ENCODE measurements around the gene GALR2.

The GALR2 gene

DNA sequence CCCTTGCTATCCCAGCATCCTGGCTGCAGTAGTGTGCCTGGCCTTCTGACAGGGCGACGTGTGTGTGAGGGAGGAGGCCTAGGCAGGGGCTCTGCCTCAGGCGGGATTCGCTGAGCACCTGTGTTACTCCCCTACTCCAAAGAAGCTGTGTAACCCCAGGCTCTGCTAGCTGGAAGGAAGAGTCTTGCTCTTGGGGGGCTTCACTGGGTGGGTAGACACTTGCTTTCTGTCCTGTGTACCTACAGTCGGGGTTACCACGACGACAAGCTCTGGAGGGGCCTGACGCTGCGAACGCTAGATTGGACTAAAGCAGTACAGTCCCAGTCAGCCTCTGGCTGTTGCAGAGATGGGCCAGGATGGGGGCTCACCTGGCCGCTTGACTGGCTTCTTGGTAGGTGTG is 19.5 kb downstream of the GALR2 start:
- DNase-seq (ENCODE audit: low read depth in 2 of 2): no peak

DNA sequence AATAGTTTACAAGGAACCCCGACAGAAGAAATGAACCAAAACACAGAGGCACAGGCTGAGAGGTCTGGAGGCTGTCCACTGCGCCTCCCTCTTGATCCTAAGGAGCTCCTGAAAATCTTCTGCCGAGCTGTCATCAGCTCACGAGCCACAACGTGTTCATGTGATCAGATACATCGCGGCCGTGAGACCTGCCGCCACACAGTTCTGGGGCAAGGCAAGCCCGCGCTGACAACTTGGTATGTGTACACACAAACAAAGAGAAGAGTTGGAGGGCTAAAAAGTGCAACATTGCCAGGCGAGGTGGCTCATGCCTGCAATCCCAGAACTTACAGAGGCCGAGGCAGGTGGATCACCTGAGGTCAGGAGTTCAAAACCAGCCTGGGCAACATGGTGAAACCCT is 21.4 kb downstream of the GALR2 start:
- no peak for DNase-seq (ENCODE audit: low read depth in 2 of 2)

DNA sequence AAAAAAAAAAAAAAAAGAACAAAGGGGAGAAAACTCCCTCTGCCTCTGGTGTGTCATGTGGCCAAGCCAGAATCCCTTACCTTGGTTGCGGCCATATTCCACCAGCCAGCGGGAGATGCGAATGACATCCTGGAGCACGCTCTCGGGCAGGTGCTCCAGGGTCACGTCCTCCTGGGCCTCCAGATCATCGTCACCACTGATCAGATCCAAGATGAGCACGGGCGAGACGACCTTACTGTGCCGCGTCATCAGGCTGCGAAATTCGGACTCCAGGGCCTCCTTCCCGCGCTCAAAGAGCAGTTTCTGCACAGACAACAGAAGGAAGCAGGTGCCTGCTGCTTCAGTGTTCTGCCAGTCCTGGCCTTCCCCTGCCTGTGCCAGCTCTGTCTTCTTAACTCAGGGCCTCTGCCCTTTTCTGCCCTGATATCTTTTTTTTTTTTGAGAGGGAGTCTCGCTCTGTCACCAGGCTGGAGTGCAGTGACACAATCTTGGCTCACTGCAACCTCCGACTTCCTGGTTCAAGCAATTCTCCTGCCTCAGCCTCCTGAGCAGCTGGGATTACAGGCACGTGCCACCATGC is 23.2 kb downstream of the GALR2 start:
- DNase-seq (ENCODE audit: low read depth in 2 of 2): no peak

DNA sequence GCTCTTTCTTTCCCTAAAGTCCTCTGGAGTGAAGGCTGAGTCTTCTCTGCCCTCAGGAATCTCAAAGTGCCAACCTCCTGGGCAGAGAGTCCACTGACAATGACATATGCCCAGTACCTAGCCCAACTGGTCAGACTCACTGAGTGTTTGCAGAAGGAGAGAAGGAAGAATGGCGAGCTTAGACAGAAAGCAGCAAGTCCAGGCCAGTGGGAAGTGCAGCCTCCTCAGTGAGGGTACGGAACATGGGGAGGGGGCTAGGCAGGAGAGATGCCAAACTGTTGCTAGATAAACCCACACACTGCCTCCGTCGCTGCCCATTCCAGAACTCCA is 28.3 kb downstream of the GALR2 start:
- no peak for DNase-seq (ENCODE audit: low read depth in 2 of 2)

DNA sequence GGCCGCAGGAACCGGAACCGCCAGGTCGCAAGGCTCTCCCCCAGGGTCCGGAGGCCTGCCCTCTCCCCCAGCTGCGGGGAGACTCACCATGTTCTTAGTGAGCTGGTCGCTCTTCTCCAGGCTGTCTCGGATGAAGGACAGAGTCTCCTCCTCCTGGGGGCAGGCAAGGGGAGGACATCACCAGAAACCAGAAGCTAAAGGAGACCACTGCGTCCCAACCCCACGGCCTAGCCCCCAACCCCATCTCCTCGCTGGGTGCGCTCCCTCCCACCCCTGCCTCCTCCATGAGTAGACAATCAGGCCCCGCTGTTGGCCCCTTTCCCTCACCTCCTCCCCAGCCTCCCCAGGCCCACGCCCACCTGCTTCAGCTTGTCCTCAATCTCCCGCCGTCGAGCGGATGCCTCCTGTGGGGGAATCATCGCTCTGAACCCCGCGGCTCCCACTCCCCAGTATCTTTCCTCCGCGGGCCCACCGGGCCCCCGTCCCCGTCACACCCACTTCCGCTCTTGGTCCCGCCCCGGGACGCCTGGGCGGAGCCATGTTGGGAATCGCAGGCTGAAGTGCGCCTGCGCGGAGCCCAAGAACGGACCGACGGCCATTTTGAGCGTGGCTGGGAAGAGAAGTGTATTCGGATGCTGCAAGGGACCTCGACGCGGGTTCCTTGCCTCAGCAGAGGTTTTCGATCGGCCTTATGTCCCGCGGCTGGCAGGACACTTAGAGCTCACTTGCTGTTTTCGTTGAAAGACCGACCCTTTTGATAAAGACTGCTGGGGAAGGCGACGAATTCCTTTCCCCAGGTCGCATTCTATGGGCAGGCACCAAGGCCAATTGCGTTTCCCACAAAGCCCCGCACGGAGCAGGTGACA is 28.9 kb downstream of the GALR2 start, which contains the start of gene EXOC7:
Gene EXOC7, minus strand, starts transcription at position 514 of the 866 bp plus-strand sequence. Its CDS starts 95 bp downstream, at position 419.
- peak; percentile 84 to 88 for DNase-seq (ENCODE audit: low read depth in 2 of 2)

DNA sequence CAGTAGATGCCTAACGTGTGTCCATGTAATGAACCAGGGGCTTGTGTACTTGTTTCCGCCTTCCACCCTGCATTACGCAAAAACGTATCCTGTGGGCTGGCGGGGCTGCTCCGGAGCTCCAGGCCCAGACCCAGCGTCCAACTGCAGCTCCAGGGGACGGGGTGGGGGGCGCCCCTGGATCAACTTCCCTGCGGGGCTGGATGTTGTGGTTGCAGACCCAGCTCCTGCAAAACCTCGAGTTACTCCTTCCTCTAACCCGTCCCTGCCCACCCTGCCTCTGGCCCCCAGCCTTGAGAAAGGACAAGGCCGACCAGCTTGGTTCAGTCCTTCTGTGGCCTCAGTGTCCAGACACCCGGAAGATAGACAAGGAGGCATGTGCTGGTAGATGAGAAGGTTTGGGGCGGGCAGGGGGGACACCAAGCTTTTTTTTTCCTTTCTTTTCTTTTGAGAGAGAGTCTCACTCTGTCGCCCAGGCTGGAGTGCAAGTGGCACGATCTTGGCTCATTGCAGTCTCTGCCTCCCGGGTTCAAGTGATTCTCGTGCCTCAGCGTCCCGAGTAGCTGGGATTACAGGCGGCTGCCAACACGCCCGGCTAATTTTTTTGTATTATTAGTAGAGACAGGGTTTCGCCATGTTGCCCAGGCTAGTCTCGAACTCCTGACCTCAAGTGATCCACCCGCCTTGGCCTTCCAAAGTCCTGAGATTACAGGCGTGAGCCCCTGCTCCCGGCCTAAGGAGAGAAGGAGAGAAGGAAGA is 29.7 kb downstream of the GALR2 start:
- DNase-seq (ENCODE audit: low read depth in 2 of 2): no peak

DNA sequence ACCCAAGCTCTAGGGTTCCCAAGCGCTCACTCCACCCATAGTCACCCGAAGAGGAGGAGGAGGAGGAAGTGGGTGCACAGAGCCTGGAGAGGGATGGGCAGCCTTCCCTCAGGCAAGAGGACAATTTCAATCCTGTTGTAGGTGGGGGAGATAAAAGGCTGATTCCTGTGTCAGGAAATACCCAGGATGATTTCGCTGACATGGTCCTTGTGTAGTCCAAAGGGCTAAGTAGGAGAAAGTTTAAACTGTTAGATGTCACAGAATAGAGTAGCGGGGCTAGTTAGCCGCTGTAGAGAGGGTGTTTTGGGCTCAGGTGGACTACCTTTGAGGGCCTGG is 30.3 kb downstream of the GALR2 start:
- no peak for DNase-seq (ENCODE audit: low read depth in 2 of 2)

DNA sequence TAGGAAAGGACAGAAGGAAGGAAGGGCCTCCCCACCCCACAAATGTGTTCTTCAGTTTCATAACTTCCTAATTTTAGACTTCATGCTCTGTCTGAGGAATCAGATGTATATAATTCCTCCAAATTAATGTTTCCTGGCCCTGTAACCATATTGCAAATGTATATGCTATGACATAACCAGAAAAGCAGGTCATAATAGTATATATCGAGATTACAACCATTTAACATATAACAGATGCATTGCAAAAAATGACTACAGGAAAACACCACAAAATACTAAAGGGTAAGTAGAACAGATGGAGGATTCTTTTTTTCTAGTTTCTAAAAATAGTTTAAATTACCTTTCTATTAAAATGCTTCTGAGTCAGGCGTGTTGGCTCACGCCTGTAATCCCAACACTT is 32.1 kb downstream of the GALR2 start:
- no peak for DNase-seq (ENCODE audit: low read depth in 2 of 2)

DNA sequence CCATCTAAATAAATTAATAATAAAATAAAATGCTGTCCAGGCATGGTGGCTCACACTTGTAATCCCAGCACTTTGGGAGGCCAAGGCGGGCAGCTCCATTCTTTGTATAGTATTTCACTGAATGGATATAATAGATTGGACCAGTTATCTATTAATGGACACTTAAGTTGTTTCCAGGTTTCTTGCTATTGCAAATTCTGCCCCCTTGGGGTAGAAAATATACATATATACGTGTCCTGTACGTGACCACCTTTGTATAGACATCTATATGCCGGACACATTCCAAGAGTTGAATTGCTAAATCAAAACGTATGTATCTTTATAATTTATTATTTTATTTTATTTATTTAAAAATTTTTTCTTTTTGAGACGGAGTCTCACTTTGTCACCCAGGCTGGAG is 32.9 kb downstream of the GALR2 start:
- no peak for DNase-seq (ENCODE audit: low read depth in 2 of 2)

DNA sequence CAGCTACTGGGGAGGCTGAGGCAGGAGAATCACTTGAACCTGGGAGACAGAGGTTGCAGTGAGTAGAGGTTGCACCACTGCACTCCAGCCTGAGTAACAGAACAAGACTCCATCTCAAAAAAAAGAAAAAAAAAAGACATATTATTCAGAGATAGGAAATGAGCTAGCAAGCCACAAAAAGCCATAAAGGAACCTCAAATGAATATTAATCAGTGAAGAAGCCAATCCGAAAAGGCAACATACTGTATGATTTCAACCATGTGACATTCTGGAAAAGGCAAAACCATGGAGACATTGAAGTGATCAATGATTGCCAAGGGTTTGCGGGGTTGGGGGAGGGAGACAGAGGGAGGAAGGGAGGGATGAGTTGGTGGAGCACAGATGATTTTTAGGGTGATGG is 37.4 kb downstream of the GALR2 start:
- no peak for DNase-seq (ENCODE audit: low read depth in 2 of 2)

DNA sequence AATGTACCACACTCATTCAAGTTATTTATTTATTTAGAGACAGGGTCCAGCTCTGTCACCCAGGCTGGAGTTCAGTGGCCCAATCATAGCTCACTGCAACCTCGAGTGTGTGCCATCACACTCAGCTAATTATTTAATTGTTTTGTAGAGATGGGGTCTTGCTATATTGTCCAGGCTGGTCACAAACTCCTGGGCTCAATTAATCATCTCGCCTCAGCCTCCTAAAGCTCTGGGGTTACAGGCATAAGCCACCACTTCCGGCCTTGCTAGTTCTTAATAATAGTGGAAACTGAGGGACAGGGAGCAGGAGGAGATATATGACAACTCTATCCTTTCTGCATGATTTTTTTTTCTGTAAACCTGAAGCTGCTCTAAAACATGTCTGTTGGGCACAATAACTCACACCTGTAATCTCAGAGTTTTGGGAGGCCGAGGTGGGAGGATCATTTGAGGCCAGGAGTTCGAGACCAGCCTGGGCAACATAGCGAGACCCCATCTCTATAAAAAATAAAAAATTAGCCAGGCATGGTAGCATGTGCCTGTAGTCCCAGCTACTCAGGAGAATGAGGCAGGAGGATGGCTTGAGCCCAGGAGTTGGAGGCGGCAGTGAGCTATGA is 40.7 kb downstream of the GALR2 start:
- DNase-seq (ENCODE audit: low read depth in 2 of 2): no peak

DNA sequence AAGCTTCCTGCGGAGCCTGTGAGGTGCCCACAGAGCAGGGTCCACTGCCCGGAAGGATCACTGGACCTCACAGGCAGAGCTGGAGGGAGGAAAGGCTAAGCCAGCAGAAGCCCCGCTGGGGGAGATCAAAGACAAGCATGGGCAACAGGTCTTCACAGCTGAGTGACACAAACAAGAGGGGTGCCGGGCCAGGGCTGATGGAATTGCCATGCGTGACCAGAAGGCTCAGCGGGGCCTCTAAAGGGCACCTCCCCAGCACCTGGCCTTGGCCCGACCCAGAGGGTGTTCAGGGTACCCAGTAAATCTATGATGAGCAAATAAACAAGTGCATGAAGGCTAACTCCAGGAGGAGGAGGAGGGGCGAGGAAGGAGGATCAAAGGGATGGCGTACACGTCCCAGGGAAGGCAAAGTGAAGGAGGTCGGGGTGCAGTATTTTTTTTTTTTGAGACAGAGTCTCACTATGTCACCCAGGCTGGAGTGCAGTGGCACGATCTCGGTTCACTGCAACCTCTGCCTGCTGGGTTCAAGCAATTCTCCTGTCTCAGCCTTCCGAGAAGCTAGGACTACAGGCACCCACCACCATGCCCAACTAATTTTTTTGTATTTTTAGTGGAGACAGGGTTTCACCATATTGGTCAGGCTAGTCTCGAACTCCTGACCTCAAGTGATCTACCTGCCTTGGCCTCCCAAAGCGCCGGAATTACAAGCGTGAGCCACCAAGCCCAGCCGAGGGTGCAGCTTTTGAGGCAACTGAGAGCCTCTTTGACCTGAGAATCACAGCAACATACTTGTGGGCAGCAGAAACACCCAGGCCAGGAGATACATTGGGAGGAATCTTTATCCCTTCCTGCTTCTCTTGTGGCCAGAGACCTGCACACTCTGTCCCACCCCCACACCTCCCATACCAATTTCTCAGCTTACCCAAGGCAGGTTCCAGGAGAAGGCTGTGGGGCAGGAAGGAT is 45.1 kb downstream of the GALR2 start:
- DNase-seq (ENCODE audit: low read depth in 2 of 2): no peak

DNA sequence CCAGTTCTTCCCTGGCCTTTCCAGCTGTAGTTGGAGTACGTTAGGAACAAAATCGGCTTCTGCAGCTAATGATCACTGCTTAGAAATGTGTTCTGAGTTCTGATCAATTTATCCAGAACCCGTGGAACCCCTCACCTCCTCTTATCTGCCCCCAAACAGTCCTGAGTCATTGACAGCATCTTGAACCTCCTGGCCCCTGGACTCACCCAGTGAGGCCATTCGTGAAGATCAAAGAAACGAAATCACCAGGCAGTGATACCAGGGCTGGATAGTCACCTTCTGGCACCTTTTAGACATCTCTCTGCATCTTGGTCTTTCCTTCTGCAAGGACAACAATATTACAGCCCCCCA is 46.1 kb downstream of the GALR2 start:
- DNase-seq (ENCODE audit: low read depth in 2 of 2): no peak

DNA sequence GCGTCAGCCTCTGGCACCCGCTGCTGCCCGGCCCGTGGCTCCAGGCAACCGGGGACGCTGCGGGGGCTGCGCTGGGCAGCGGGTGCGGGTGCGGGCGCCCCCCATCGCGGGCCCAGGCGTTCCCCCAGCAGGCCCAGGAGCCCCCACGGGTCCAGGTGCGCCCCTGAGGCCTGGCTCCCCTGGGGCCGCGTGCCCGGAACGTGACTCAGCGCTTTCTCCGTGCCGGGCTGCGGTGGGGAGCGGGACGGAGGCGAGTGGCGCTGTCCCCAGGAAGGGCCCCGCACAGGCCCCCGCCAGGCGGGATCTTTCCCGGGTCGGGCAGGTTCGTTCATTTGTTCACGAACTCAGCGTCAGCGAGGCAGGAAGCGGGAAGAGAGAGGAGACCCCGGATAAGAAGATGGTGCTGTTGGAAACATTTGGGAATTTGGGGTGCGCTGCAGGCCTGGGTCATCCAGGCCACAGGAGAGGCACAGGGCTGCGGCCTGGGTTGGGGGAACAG is 47.4 kb downstream of the GALR2 start:
- no peak for DNase-seq (ENCODE audit: low read depth in 2 of 2)

DNA sequence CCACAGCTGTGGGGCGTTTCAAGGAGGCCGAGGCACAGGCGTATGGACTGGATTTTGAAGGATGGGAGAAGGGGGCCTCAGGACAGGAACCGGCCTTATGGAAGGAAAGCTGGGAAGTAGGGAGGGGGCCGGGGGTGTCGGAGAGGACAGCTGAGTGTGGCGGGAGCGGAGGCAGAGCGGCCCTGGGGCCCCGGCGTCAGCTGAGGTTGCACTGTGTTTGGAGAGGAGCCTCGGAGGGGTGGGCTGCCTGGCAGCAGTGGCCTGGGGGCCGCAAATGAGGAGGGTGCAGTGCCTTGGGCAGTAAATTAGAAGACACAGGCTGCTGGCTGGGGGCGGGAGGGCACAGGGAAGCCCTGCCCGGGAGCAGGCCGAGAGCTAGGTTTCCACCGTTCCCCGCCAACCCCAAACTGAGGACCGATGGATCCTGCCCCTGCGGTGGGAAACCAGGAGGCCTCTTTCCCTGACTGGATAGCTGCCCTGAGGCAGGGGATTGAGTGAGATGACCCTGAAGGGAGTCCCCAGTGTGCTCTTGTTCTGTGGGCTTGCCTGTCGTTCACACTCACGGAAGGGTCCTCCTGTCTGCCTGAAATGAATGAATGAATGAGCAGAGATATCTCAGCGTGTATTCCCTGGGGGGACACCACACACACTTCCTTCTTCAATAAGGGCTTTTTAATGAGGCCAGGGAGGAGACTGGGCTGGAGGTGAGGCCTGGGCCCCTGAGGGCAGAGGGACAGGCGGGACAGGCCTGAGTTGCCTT is 48.0 kb downstream of the GALR2 start:
- DNase-seq (ENCODE audit: low read depth in 2 of 2): no peak

DNA sequence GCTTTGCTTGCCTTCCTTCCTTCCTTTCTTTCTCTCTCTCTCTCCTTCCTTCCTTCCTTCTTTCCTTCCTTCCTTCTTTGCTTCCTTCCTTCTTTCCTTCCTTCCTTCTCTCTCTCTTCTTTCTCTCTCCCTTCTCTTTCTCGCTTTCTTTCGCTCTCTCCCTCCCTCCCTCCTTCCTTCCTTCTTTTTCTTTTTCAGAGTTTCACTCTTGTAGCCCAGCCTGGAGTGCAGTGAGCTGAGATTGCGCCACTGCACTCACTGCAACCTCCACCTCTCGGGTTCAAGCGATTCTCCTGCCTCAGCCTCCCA is 48.6 kb downstream of the GALR2 start:
- DNase-seq (ENCODE audit: low read depth in 2 of 2): no peak

DNA sequence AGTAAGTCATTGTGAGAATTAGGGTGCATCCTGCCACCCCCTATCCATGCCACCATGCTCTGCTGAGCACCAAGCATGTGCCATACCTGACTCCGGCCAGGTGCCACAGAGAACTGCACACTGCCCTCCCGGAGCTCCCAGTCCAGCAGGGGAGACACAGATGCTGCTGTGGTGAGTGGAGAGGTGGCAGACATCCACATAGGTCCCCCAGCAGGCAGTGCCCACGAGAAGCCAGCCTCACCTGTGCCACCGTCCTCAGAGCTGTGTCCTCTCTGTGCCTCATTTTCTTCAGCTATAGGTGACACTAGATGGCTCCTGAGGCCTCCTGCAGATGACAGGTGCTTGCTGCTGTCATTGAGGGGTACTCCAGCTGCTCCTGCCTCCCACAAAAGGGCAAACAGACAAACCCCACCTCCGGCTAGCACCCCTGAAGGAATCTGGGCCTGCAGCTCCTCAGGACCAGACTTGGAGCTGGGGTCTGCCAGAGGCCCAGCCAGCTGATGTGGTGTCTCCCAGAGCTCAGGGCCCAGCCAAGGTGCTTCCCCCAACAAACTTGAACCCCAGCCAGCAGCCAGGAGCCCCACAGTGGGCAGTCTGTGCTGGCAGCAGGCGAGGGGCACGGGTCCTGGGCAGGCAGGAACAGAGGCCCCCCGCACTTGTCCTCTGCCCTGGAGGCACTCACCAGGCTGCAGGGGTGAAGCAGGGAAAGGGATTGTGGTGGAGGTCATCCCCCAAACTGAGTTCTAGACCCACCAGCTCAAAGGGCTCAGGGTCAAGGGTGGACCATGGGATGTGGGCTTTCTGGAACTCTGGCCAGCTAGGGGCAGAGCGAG is 49.4 kb downstream of the GALR2 start:
- no peak for DNase-seq (ENCODE audit: low read depth in 2 of 2)

DNA sequence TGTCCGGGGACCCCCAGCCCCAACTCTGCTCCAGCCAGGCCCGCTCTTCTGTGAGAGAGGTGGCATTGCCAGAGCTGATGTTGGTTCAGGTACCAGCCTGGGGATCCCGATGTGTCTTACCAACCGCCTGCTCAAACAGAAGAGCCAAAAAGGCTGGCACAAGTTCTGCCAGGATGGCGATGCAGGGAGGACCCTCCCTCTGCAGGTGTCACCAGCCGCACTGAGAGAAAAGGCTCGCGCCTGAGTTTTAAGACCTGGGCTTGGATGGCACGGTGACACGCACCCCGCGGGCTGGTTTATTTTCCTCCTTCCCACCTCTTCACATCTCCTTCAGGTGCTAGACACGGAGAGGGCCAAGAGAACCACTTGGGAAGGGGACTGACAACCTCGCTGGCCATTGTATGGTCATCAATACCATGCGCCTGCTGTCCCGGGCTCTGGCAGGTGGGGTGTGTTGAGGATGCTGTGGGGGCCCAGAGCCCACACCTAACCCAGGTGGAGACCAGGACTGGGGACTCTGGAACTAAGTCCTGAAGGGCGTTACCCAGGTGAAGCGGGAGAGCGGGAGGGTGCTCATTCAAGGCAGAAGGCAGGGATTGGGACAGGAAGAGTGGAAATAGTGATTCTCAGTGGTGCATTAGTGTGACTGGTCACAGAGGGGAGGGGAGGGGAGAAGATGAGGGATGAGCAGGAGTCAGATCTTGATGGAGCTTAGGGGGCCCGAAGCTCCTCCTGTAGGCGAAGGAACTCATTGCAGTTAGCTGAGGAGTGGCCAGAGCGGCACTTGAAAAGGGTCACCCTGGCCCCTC is 50.2 kb downstream of the GALR2 start:
- no peak for DNase-seq (ENCODE audit: low read depth in 2 of 2)

DNA sequence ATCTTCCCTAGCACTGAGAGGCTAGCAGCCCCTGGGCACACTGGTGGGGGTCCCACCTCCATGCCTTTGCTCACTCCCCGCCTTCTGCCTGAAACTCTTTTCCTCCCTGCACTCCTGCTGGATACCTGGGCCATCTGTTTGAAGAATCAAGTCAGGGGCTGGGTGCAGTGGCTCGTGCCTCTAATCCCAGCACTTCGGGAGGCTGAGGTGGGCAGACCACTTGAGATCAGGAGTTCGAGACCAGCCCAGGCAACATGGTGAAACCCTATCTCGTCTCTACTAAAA is 50.8 kb downstream of the GALR2 start:
- no peak for DNase-seq (ENCODE audit: low read depth in 2 of 2)
